Right atrium auricular region (tissue), 2 donors: ENCODE results near the gene ITGA1. TPM values are rescaled to one million over a fixed set of nuclear protein-coding genes. Genes with fewer than 3 reads are reported as not detected.

ENCODE experiments used
- DNase-seq: peaks from one replicate; pipeline ENCODE4 v3.0.0-alpha.2; 2019; ENCODE audit warnings: low spot score
- H3K27ac ChIP-seq, 2 donors: fragments of 200-600 bp; sonication (generic); 1 replicate in 1 of 2; 2 replicates in 1 of 2; pipeline ENCODE4 v1.5.1; 2016 to 2019
- H3K27me3 ChIP-seq, 2 donors: fragments of 200-600 bp; sonication (generic); one replicate each; pipeline versions ENCODE4 v1.5.1 to v1.6.0; 2017 to 2019
- H3K36me3 ChIP-seq: fragments of 200-600 bp; sonication (generic); one replicate; pipeline ENCODE4 v1.5.1; 2016
- H3K4me1 ChIP-seq, 2 donors: fragments of 200-600 bp; sonication (generic); one replicate each; pipeline versions ENCODE4 v1.5.1 to v1.6.0; 2017 to 2019
- H3K4me3 ChIP-seq, 2 donors: fragments of 200-600 bp; sonication (generic); 1 replicate in 1 of 2; 2 replicates in 1 of 2; pipeline ENCODE4 v1.5.1; 2017 to 2019; ENCODE audit warnings: mild to moderate bottlenecking in 1 of 2, moderate library complexity in 1 of 2
- H3K9me3 ChIP-seq, 2 donors: fragments of 200-600 bp; sonication (generic); one replicate each; pipeline ENCODE4 v1.5.1; 2019
- CTCF ChIP-seq, 2 donors: fragments of 200-600 bp; sonication (generic); IDR thresholded peaks; one replicate each; pipeline ENCODE4 v1.5.1; 2019; ENCODE audit warnings: antibody characterized with exemption in 2 of 2
- total RNA-seq, 2 donors: library from RNA; depleted of rRNA; stranded (reverse); fragments of >200 nt; gene quantifications; one replicate each; pipeline ENCODE4 v1.1.0, GENCODE V29; 2016

The ITGA1 gene
- total RNA-seq, 2 donors from 2014 or later, result 13.2 to 26.8 TPM

GRCh38 chr5:52849544-52849943, 61.8 kb downstream of the ITGA1 start:
- H3K27ac ChIP-seq, result no peak overlapping the region

GRCh38 chr5:52853650-52854049, 65.9 kb downstream of the ITGA1 start:
- Histone ChIP-seq H3K36me3 (no peaks in the 10 kb centered on the region), H3K4me3 (no peak overlapping the region), H3K9me3 (no peaks in the 10 kb centered on the region), H3K27me3 (no peaks in the 10 kb centered on the region), H3K4me1 (no peaks in the 10 kb centered on the region), H3K27ac (no peak overlapping the region)
- no peak for TF ChIP-seq CTCF (IDR thresholded peaks at IDR 0.05)
- no peak for DNase-seq

More at GRCh38 chr5:52849544-52849943, 61.8 kb downstream of the ITGA1 start:
- no peaks in the 10 kb centered on the region for H3K9me3 ChIP-seq
- peaks cover 0 to 1% of the 10 kb centered on the region in 2 donors for H3K4me1 ChIP-seq
- TF ChIP-seq CTCF (IDR thresholded peaks at IDR 0.05), result no peak
- no peaks in the 10 kb centered on the region for H3K27me3 ChIP-seq
- no peaks in the 10 kb centered on the region for H3K36me3 ChIP-seq
- DNase-seq, result no peak
- no peak overlapping the region for H3K4me3 ChIP-seq

DNA sequence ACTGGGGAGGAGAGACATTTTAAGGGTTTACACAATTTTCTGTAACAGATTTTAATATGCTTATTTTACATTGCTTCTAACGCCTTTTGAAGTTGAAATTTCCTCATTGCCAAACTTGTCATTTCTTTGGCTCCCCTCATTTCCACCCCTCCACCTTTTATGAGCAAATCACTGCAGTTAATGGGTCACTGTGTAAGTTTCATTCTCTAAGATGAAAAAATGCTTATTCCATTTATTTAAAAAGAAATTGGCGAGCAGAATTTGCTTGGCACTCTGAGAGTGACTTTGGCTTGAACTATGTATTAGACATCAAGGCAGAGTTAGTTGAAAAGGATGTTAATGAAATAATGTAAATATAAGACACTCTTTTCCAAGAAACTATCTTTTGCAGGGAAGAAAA, 66.6 kb downstream of the ITGA1 start:
- Histone ChIP-seq H3K27ac (peak overlapping the region in 1 of 2 donors; percentile 0), H3K4me1 (no peaks in the 10 kb centered on the region), H3K4me3 (no peak overlapping the region), H3K27me3 (no peaks in the 10 kb centered on the region), H3K9me3 (no peaks in the 10 kb centered on the region), H3K36me3 (no peaks in the 10 kb centered on the region)
- DNase-seq, result no peak
- no peak for TF ChIP-seq CTCF (IDR thresholded peaks at IDR 0.05)

DNA sequence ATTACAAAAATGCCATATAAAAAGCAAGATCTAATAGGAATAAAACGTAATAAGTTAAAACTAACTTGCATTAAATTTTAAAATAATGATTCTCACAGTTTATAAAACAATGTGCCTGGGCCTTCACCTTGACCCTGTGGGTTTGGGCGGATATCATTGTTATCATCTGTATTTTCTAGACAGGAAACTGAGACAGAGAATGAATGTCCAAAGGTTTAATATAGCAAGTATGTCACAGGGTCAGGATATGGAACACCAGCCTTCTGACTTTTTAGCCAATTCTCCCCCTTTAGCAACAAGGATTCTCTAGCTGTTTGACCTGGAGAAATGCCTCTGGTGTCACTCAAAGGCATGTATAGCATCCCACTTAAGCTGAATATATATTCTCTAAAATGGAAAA, 67.2 kb downstream of the ITGA1 start:
- no peak for DNase-seq
- H3K36me3 ChIP-seq, result no peaks in the 10 kb centered on the region
- H3K4me3 ChIP-seq, result no peak overlapping the region
- peak overlapping the region in 1 of 2 donors; percentile 0 for H3K27ac ChIP-seq
- no peaks in the 10 kb centered on the region for H3K9me3 ChIP-seq
- H3K4me1 ChIP-seq, result no peaks in the 10 kb centered on the region
- H3K27me3 ChIP-seq, result no peaks in the 10 kb centered on the region
- TF ChIP-seq CTCF (IDR thresholded peaks at IDR 0.05), result no peak

GRCh38 chr5:52856564-52856963, 68.8 kb downstream of the ITGA1 start:
- Histone ChIP-seq H3K27ac (no peak overlapping the region), H3K4me1 (no peaks in the 10 kb centered on the region), H3K9me3 (no peaks in the 10 kb centered on the region), H3K4me3 (no peak overlapping the region), H3K36me3 (no peaks in the 10 kb centered on the region), H3K27me3 (no peaks in the 10 kb centered on the region)
- TF ChIP-seq CTCF (IDR thresholded peaks at IDR 0.05), result no peak
- no peak for DNase-seq

DNA sequence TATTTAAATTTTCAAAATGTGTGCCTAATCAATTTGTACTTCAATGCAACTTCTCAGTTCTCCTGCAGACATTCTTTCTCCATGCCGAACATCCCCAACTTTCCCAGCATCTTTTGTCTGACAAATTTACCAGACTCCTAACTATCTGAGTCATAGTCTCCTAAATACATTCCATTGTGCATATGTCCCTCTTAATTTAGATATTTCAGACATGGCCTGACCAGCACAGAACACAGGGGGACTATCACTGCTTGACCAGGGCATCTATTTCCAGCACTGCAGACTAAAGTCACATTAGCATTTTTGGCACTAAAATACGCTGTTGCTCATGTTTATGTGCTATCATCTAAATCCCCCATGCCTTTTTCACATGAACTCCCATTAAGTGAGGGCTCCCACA, 71.9 kb downstream of the ITGA1 start:
- Histone ChIP-seq H3K4me1 (peaks cover 0 to 13% of the 10 kb centered on the region in 2 donors), H3K27me3 (no peaks in the 10 kb centered on the region), H3K4me3 (no peak overlapping the region), H3K9me3 (no peaks in the 10 kb centered on the region), H3K27ac (no peak overlapping the region), H3K36me3 (no peaks in the 10 kb centered on the region)
- DNase-seq, result no peak
- no peak for TF ChIP-seq CTCF (IDR thresholded peaks at IDR 0.05)
